Activated CD8-positive, alpha-beta memory T cell treated with anti-CD3 and anti-CD28 coated beads for 24 hours (primary cell): ENCODE data around the gene GLYR1.
"Not testable (repeated sequence)": the region's sequence is repeated elsewhere in the genome, so short reads cannot be mapped to it uniquely, and the experiment has no call there.

Experiments
- DNase-seq: peaks from one replicate; pipeline ENCODE4 v3.0.0-alpha.2; 2020

Gene GLYR1

DNA sequence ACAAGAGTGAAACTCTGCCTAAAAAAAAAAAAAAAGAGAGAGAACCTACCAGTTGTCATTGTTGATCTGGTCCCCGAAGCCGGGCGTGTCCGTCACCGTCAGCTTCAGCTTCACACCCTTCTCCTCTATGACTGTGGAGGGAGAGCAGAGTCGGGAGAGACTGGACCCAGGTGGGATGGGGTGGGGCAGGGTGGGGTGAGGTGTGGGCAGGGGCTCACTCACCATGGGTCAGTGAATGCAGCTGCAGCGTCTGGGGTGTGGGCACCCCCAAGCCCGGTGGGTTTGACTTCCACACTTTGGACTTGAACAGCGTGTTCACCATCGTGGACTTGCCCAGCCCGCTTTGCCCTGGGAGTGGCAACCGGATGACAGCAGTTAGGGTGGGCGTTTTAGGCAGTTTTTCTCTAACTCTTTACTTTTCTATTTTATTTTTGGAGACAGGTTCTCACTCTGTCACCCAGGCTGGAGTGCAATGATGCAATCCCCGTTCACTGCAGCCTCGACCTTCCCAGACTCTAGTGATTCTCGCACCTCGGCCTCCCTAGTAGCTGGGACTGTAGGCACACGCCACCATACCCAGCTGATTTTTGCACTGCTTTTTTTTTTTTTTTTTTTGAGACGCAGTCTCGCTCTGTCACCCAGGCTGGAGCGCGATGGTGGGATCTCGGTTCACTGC, 61.2 kb downstream of the GLYR1 start:
- DNase-seq = no peak

DNA sequence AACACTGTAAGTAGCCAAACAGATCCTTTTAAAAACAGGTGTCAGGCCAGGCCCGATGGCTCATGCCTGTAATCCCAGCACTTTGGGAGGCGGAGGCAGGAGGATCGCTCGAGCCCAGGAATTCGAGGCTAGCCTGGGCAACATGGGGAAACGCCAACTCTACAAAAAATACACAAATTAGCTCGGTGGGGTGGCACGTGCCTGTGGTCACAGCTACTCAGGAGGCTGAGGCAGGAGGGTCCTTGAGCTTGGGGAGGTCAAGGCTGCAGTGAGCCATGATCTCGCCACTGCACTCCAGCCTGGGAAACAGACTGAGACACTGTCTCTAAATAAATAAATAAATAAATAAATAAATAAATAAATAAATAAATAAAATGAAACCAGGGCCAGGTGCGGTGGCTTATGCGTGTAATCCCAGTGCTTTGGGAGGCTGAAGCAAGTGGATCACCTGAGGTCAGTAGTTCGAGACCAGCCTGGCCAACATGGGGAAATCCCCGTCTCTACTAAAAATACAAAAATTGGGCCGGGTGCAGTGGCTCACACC, 62.6 kb downstream of the GLYR1 start:
- not testable (repeated sequence) for DNase-seq

DNA sequence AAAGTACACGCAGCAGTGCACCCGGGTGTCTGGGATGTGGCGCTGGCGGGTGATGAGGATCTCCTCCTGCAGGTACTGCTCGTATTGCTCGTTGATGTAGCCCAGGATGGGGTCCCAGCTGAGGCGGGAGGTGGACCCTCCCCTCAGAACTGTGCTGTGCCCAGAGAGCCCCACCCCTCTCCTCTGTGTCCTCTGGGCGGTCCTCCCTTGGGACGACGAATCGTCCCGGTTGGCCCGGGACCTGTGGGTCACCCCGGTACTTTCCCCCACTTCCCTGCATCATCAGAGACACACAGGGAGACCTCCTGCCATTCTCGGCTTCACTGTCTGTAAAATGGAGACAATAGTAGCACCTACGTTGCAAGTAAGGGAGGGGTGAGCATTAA, 63.1 kb downstream of the GLYR1 start:
- DNase-seq = no peak

DNA sequence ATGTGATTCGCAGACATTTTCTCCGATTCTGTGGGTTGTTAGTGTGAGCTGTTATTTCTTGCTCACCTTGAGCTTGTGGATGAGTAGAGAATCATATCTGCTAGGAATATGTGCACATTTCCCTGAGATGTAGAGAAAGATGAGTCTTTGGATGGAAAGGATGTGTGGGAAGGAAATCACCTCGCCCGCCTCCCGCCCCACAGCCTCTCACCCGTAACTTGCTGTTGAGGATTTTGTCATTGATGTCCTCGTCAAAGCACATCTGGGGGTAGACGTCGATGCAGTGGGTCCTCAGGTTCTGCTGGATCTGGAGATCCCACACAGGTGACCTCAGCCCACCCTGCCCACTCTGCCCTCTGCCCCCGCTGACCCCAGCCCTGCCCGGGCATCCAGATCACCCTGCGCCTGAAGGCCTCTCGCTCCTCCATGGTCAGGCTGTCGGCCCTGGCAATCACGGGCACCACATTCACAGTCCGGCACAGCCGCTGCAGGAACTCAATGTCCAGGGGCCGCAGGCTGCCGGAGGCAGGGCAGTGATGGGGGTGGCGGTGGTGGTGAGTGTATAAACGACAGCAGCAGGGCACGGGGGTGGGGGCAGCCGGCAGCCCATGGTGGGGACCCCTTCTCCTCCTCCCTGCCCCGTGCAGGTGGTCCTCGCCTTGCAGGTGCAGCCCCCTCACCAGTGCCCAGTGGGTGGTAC, 63.7 kb downstream of the GLYR1 start:
- DNase-seq = no peak

- no peak for DNase-seq
Observed at GRCh38 chr16:4780235-4780634, 66.9 kb downstream of the GLYR1 start.

DNA sequence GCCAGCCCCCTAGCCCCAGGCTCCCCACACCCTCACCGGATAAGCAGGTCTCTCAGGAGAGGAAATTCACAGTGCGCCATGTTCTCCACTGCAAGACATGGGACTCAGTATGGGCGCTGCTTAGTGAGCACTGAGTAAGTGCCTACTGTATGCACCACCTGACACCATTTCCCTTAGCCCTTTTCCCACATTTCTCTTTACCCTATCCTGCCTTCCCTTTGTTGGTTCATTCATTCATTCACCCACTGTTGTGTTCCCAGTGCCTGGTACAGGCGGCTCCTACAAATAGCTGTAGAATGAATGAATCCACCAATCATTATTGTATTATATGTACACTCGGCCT, 69.1 kb downstream of the GLYR1 start:
- DNase-seq = no peak

GRCh38 chr16:4777339-4778049, 69.6 kb downstream of the GLYR1 start:
- DNase-seq = no peak

DNA sequence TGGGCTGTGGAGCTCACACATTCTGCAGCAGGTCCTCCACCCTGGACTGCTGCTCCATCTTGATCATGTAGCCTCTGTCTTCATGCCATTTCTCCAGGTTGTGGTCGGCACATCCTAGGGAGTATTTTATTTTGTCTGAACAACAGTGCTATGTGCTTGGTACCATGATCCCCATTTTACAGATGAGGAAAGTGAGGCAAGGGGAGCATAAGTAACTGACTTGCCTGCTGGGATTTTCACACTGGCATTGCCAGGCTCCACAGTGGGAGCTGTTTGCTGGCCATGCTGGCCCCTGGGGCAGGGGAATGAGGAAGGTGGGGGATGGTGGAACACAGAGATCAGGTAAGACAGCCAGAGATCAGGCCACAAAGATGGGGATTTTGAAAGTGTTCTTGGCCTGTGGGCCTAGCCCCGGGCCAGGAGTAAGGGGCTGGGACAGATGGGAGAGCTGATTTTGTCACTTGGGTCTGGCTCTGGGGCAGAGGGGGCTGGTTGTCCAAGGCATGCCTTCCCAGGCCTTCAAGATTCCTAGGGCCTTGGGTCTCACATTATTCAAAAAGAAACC, 70.9 kb downstream of the GLYR1 start:
- no peak for DNase-seq

DNA sequence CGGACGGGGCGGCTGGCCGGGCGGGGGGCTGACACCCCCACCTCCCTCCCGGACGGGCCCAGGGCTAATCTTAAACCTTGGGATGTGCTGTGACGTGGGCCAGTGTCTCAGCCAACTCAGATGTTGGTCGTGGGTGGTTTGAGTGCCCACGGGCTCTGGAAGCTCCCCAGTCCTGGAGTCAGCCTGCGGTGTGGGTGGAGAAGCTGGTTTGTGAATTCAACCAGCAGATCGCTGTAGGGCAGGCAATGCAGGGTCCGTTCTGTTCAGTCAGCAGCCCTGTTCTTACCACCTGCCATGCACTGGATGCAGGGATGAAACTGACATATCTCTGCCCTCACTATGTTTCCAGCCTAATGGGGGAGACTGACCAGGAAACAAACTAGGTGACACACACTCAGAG, 72.1 kb downstream of the GLYR1 start:
- no peak for DNase-seq

DNA sequence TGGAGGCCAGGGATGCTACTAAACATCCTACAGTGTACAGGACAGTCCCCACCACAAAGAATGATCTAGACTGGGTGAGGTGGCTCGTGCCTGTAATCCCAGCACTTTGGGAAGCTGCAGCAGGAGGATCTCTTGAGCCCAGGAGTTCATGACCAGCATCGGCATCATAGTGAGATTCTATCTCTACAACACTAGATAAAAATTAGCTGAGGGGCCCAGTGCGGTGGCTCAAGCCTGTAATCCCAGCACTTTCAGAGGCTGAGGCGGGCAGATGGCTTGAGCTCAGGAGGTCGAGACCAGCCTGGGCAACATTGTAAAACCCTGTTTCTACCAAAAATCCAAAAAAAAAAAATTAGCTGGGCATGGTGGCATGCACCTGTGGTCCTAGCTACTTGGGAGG, 74.7 kb downstream of the GLYR1 start:
- DNase-seq = no peak

GRCh38 chr16:4771646-4772045, 75.4 kb downstream of the GLYR1 start:
- no peak for DNase-seq

GRCh38 chr16:4769306-4769638, 77.8 kb downstream of the GLYR1 start:
- no peak for DNase-seq

GRCh38 chr16:4768549-4769305, 78.4 kb downstream of the GLYR1 start:
- peak; percentile 97 for DNase-seq

GRCh38 chr16:4767872-4768548, 79.1 kb downstream of the GLYR1 start:
- DNase-seq = peak; percentile 59

- DNase-seq = peak; percentile 100
Observed at GRCh38 chr16:4766875-4767628, 80.0 kb downstream of the GLYR1 start, which contains the start of gene ZNF500. ZNF500 (minus strand) TSS chr16:4767162; CDS start chr16:4765978, 1,184 bp downstream.

DNA sequence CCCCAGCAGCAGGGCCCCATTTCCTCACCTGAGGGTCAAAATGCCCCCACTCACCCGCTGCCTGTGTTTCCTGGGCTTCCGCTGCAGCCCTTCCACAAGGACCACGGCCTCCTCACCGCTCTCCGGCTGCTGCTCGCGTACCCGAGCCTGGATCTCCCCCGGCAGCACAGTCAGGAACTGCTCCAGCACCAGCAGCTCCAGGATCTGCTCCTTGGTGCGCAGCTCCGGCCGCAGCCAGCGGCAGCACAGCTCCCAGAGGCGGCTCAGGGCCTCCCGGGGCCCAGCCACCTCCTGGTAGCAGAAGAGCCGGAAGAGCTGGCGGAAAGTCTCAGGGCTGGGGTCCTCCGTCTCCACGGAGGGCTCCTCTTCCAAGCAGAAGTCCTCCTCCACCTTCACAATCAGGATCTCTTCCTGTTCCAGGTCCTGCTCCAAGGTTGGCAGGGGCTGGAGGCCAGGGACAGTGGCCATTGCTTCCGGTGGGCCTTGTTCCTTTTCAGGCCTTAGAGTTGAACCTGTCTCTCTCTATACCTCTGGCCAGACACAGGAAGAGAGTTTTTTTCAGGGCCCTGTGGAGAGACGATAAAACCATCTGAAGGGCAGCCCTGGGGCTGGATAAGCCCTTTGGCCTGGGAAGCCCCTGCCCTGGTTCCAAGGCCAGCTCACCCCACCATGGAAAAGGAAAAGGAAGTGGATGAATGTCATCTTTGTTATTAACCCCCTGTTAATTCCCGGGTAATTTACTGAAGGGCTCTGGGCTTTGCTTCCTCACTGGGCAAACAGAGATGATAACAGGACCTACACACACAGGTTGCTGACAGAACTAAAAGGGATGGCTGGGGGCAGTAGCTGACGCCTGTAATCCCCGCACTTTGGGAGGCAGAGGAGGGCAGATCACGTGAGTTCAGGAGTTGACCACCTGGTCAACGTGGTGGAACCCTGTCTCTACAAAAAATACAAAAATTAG, 81.3 kb downstream of the GLYR1 start:
- DNase-seq = no peak

GRCh38 chr16:4763791-4764190, 83.3 kb downstream of the GLYR1 start:
- no peak for DNase-seq

DNA sequence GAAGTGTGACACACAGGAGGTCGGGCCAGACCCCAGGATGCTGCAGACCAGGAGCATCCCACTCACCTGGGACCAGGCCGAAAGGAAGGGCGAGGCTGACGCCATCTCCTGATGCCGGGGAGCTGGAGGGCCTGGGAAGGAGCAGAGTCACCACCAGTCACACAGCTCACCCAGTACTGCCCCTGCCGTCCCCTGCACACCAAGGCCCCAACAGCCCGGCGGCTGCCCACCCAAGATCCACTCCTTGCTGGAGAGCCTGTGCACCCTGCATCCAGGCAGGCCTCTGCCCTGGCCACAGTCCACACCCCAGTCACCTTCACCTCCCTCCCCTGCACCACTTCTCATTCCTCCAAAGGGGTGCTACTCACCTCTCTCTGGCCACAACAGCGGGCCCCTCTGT, 84.9 kb downstream of the GLYR1 start:
- DNase-seq = no peak

GRCh38 chr16:4760221-4760910, 86.7 kb downstream of the GLYR1 start:
- no peak for DNase-seq

GRCh38 chr16:4755687-4756086, 91.4 kb downstream of the GLYR1 start:
- DNase-seq = no peak
